GM19372 (cell line): ENCODE data around the gene ADRM1.

ENCODE experiments used
- ATAC-seq: cut with Tn5 transposase; IDR thresholded peaks from one replicate; pipeline ENCODE4 v1.9.1; 2021; ENCODE audit warnings: mild to moderate bottlenecking, low read depth, moderate library complexity; ENCODE audit not compliant: unreplicated experiment

Gene ADRM1

DNA sequence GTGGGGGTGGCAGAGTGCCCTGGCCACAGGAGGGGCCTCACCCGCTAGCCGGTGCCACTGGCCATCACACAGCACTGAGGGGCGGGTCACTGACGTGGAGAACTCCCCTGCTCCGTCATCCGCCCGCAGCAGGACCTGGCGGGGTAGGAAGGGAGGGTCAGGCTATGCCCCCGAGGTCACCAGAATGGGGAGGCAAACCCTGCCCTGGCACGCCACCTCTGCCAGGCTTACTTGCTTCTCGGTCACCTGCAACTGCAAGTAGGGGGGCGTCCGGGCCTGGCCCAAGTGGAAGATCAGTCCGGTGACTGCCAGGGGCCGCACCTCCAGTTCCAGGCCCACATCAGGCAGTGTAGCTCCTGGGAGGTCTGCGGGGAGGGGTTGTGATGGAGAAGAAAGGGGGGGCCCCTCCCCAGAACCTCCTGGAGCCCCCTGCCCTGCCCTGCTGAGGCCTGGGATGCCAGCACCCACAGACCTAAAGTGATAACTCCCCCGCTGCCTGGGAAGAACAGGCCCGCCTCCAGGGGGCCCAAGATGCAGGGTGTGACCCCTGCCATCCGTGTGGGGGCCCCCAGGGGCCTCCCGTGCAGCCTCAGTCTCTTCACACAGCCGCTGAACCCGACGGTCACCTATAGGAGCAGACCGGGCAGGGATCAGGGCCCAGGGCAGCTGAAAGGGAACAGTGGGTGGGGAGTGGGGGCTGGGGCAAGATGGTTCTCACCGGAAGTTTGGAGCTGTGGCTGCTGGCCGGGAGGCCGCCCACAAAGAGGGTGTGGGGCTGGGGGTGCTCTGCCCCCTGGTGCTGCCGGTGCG is 7.4 kb downstream of the ADRM1 start:
- no peak for ATAC-seq

DNA sequence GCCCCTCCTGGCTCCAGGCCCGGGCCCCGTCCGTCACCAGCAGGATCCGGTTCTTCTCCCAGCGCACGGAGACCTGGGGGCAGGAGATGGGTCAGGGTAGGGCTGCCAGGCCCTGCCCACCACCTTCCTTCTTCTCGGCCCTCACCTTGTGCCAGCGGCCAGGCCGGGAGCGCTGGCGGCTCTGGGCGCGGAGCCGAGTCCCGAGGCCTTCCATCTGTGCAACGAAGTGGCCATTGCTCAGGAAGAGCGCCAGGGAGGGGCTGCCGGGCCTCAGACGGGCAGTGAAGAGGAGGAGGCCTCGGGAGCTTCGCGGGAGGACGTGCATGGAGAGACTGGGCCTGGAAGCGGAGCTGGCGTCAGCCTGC is 7.9 kb downstream of the ADRM1 start:
- ATAC-seq = no peak

- no peak for ATAC-seq
Observed at GRCh38 chr20:62311150-62311549, 8.4 kb downstream of the ADRM1 start.

GRCh38 chr20:62311832-62312661 is 9.2 kb downstream of the ADRM1 start:
- no peak for ATAC-seq

GRCh38 chr20:62312662-62312977 is 9.8 kb downstream of the ADRM1 start:
- no peak for ATAC-seq

- ATAC-seq = no peak
Observed at GRCh38 chr20:62313021-62313420, 10.2 kb downstream of the ADRM1 start.

DNA sequence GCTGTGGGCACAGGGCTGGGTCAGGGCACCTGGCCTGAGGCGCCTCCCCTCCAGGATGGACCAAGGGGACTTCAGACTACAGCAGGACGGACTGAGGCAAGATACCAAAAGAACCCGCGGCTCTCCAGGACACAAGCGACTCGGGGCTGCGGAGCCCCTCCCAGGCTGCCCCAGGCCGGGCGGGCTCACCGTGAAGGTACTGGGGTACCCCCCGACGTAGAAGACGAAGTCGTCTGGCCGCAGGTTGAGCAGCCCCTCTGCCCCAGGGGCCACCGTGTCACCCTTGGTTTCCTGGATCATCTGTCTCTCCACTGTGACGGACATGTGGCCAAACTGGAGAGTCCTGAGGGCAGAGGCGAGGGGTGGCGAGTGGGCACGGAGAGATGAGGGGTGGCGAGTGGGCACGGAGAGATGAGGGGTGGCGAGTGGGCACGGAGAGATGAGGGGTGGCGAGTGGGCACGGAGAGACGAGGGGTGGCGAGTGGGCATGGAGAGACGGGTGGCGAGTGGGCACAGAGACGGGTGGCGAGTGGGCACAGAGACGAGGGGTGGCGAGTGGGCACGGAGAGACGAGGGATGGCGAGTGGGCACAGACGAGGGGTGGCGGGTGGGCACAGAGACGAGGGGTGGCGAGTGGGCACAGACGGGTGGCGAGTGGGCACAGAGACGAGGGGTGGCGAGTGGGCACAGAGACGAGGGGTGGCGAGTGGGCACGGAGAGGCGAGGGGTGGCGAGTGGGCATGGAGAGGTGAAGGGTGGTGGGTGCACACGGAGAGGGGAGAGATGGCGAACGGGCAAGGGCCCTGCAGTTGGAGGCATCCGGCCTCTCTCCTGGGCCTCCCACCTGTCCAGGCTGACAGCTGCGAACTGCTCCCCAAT is 10.9 kb downstream of the ADRM1 start:
- ATAC-seq = no peak

DNA sequence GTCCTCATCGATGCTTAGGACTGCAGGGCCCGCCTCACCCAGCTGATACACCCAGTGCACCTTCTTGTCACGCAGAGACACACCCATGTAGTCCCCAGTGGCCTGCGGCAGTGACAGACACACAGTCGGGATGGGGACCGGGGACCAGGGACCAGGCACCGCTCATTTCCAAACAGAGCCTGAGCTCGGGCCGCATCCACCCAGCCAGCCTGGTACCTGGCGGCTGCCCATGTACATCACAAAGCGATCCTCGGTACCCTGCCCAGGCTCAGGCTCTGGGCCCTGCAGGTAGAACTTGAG is 11.5 kb downstream of the ADRM1 start:
- no peak for ATAC-seq

- no peak for ATAC-seq
Observed at GRCh38 chr20:62314711-62315302, 12.0 kb downstream of the ADRM1 start.

DNA sequence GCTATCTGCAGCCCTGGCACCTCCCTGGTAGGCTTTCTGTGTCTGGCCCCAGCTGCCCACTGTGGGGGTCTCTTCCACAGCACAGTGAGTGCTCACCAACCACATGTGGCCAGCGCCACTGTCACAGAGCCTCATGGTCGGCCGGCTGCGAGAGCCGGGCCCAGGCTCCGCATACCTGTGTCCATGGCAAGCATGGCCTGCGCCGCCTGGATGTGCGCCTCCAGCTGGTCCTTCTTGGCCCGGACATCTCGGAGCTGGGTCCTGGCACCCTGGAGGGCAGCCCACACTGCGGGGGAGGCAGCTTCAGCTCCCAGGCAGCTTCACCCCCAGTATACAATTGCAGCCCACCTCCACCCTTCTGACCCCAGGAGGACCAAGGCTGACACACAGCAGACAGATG is 13.0 kb downstream of the ADRM1 start:
- ATAC-seq = no peak

DNA sequence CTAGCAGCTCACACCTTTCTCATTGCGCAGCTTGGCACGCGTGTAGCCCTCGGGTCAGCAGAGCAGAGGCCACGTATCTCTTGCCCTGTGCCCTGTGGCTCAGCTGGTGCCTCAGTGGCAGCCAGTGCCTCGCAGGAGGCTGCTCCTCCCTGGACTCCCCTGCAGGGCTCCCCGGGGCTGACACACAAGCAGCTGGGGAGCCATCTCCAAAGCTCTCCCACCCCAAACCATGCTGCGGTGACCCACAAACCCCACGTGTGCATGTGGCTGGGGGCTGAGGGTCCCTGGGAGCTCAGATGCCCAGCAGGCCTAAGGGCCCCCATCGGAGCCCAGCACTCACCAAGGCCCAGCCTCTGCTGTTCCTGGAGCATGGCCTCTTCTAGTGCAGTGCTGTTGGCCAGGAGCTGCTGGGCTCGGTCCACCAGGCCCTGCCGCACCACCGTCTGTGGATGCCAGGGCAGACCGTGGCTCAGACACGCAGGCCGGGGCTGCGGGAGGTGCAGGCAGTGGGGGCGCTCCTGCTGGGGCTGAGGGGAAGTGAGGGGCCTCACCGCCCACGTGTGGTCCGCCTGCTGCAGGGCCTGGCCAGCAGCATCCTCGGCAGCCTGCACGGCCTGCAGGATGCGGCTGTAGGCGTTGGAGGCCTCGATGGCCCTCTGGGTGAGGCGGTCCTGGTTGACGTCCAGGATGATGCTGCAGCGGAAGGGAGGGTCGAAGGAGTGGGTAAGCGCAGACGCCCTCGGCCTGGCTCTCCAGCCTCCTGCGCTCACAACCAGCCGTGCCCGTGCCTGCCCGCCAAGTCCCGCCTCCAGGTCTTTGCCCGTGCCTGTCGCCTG is 13.8 kb downstream of the ADRM1 start:
- no peak for ATAC-seq

GRCh38 chr20:62317167-62317655 is 14.4 kb downstream of the ADRM1 start:
- no peak for ATAC-seq

DNA sequence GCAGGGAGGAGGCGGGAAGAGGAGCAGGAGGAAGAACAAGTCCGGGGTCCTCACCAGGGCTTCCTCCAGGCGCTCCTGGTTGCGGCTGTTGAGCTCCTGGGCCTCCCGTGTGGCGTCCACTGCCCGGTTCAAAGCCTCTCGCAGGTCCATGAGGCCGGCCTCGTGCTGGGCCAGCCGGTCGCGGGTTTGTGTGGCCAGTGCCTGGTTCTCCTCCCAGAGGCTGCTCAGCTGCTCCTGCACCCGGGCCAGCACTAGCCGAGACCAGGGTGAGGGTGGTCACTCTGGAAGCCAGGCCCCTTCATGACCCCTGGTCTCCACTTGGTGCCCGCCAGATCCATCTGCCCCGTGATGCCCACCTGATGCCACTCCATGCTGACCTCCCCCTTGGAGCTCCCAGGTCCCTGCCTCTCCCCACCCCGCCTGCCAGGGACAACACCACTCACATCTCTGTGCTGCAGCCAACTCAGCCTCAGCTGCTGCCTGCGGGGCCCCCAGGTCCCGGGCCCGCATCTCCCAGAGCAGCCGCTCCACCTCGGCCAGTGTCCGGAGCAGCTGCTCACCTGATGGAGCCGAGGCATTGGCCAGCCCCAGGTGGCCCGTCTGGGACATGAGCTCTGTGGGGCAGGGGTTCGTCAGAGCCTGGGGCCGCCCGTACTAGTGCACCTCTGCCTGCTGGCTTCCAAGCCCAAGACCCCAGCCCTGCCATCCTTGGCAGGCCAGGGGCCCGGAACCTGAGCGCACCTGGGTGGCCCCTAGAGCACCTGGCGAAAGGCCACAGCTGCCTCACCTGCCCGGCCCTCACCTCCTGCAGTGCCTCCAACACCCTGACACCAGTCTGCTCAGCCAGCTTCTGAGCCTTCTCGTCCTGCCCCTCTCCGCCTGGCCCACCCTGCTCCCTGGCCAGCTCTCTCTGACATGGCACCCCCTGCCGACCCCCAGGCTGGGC is 15.9 kb downstream of the ADRM1 start:
- no peak for ATAC-seq

DNA sequence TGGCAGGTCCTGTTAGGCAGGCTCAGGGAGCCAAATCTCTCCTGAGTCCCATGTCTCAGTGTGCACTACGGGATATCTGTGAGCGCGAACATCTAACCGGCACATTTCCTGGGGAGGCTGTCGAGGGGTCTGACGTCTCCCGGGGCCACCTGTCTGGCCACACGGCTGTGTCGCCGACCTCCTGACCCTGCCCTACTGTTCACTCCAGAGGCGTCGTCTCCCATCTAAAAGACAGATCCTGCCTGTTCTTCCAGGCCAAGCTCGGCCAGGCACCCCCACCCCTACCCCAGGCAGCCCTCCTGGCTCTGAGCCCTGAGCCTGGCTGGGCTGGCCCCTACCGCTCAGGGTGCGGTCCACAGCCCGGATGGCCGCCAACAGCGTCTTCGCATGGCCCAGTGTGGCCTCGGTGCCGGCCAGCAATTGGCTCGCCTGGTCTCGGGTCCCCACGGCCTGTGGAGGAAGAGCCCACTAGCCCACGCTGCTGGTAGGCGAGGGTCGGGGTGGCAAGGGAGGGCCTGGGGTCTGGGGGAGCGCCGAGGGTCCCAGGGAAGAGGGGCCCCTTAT is 16.6 kb downstream of the ADRM1 start:
- no peak for ATAC-seq

DNA sequence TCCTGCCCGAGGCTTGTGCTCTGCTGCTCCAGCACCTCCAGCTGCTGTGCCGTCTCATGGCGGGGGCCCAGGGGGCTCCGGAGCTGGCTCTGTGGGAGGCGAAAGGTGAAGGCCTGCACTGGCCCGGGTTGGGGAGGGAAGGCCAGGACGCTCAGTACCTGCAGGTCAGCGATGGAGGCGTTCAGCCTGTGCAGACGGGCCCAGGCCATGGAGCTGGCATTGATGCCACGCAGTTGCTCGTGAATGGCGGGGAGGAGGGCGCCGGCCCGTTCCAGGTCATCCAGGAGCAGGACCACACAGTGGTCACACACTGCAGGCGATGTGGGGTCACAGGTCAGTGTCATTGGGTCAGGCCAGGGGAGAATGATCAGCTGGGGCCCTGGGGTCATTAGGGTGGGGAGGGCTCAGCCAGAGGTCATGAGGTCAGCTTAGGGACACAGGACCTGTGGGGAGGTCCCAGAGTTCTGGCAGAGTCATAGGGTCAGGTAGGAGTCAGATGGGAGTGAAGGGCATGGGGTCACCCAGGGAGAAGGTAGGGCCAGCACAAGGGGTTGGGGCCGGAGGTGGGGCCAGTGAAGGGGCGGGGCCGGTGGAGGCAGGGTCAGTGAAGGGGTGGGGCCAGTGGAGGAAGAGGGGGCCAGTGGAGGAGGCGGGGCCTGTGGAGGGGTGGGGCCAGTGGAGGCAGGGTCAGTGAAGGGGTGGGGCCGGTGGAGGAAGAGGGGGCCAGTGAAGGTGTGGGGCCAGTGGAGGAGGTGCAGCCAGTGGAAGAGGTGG is 18.0 kb downstream of the ADRM1 start:
- ATAC-seq = no peak

GRCh38 chr20:62321521-62321948 is 18.7 kb downstream of the ADRM1 start:
- no peak for ATAC-seq

GRCh38 chr20:62321975-62322374 is 19.2 kb downstream of the ADRM1 start:
- ATAC-seq = no peak
